ENCODE measurements around the gene TTLL3.

TTLL3 gene

DNA sequence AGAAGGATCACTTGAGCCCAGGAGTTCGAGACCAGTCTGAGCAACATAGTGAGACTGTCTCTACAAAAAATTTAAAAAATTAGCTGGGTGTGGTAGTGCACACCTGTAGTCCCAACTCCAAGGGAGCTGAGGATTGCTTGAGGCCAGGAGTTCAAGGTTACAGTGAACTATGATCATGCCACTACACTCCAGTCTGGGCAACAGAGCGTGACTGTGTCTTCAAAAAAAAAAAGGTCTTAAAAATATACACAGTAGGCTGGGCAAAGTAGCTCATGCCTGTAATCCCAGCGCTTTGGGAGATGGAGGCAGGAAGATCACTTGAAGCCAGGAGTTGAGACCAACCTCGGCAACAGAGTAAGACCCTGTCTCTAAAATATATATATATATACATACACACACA, 29.2 kb upstream of the TTLL3 start:
- DNase-seq (ENCODE audit: low read depth) = no peak

DNA sequence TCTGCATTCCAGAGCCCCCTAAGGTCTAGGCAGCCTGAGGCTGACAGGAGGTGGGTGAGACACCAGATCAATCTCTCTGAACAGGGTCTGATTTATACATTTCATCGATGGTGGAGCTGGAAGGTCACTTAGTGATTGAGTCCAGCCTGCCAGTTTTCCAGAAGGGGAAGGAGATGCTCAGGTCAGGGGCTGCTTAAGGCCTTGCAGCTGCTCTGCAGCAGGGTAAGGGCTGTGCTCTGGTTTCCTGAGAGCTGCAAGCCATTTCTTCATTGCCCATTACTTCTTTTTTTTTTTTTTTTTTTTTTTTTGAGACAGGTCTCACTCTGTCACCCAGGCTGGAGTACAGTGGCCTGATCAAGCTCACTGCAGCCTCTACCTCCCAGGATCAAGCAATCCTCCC, 28.5 kb upstream of the TTLL3 start:
- DNase-seq (ENCODE audit: low read depth) = no peak

DNA sequence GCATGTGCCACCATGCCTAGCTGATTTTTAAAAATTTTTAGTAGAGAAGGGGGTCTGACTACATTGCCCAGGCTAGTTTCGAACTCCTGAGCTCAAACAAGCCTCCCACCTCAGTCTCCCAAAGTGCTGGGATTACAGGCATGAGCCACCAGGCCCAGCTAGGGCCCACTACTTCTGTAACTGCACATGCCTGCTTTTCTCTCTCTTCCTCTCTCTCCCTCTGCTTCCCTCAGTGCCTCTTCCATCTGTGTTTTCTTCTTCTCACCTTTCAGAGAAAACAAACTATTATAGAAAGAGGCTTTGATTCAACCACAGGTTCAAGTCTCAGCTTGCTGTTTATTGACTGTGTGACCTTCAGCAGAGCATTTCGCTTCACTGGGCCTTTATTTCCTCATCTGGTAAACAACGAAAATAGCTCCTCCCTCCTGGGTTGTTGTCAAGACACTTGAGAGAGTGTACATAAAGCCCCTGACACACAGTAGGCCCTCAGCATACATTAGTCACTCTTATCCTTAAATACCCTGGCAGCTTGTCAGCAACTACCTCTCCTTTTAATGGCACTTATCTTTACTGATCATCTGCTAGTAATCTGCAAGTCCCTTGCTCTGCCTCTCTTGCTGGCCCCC, 28.0 kb upstream of the TTLL3 start:
- no peak for DNase-seq (ENCODE audit: low read depth)

DNA sequence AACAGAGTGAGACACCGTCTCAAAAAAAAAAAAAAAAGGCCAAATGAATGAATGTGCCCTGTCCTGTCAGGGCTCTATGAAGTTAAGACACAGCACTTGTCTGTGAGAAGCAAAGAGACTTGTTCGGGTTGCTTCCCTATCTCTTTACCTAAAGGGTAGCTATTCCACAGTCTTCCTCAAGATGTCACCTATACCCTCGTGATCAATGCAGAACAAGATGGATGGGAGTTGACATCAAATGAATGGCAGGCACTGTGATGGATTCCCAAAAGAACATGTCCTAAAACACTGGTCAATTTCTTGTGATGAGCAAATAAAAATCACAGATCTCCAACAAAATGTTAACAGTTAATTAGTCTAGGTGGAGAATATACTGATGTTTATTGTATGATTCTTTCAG, 27.3 kb upstream of the TTLL3 start:
- no peak for DNase-seq (ENCODE audit: low read depth)

DNA sequence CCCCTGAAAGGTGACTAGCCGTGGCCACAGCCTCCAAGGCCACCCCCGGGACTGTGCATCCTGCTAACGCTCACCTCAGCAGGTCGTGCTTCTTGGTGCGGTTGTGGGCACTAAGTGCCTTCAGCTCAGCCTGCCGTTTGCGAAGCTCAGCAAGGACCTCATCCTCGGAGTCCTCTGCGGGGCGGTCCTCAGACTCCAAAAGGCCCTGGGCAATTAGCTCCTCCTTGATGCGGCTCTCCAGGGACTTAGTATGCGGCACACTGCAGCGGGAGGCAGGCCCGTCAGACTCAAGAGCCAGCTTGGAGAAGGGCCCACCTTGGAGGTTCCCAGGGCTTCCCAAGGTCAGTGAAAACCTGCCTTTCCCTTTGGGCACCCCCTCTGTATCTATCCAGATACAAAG, 26.1 kb upstream of the TTLL3 start:
- DNase-seq (ENCODE audit: low read depth) = no peak

DNA sequence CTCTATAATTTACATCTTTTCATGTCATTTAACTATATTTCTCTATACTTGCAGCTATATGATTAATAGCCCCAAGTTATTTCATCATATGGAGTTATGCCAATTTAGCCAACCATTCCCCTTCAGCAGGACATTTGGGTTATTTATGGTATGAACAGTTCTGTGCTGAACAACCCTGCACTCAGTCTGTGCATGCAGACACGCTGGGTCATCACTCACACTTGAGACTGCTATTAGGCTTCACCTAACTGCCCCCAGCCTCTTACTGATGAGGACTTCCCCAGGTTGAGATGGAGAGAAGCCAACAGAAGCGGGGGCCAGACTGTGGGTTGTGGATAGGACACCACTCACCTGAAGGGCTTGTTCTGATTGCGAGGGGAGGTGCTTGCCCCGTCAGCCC, 25.1 kb upstream of the TTLL3 start:
- no peak for DNase-seq (ENCODE audit: low read depth)

DNA sequence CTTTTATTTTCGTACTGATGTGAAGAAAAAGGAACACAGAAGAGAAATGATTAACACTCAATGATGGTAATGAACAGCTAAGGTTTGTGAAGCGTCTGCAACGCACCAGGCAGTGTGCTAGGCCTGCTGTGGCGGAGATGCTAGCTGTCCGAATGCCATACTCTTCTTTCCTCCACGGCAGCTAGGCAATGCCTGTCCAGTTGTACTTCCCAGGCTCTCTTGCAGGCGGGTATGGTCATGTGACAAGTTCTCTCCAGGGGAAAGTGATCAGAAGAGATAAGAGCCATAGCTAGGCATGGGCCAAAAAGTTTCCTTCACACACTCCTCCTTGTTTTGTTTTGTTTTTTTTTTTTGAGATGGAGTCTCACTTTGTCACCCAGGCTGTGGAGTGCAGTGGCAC, 24.5 kb upstream of the TTLL3 start:
- no peak for DNase-seq (ENCODE audit: low read depth)

DNA sequence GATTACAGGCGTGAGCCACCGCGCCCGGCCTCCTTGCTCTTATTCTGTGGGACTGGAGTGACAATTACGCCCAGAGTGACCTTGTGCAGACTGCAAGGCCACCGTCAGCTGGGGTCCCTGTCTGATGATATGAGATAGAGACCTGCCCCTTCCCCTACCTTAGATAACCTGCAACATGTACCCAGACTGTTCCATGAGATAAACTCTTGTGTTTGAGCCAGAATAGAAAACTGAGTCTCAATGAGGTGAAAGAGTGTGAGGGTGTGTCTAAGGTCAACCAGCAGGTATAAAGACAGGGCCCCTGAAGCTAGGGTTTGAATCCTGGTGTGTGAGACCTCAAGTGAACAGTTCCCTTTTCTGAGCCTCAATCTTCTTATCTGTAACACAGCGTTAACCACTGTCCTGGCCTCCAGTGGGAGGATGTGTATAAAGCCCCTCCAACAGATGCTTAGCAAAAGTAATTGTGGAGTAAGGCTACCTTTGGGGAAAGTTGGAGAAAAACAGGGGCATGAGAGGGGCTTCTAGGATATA, 23.8 kb upstream of the TTLL3 start:
- DNase-seq (ENCODE audit: low read depth) = no peak

DNA sequence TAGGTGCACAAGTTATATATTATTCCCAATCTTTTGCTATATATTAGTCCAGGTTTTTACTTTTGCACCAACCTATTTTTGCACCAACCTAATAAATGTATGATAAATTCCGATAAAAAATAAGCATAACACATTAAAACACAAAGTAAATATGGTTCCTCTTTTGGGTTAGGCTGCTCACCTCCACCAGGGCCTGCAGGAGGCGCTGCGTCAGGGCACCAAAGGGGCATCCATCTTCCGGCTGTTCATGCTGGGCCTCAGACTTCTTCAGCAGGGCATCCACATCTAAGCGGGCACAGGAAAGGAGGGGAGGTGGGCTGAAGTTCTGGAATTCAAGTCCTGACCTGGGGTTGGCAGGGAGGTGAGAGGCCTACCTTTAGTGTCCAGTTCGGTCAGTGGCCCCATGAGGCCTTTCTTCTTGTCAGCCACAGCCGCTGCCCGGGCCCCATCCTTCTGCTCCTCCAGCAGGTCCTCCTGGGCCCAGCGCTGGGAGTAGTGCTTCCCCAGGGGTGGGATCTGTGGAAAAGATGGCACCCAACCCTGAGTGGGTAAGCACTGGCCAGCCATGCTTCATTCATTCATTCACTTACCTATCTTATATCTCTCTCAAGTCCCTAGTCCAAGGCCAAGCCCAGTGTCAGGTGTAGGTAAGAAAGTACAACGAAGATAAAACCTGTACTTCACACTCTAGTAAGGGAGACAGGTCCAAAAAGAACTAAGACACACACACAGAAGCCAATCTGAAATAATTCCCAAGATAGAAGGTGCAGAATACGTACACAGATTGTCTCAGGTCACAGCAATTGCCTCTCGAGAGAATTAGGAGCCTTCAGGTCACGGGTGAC, 23.0 kb upstream of the TTLL3 start:
- no peak for DNase-seq (ENCODE audit: low read depth)

DNA sequence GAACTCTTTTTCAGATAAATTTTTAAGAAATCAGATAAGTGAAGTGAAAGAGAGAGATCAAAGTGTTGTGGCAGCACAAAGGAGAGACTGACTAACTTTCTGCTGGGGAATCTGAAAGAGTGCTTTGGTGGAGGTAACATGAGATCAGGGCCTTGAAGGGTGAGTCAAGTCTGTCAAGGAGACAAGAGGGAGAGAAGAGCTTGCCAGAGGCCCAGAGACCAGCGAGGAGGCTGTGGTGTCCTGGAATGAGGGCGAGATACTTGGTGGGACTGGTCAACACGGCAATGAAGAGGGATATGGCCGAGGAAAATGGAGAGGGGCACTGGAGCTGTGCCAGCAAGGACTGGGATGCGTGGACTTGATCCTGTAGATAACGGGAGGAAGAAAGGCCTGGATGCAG, 22.3 kb upstream of the TTLL3 start:
- no peak for DNase-seq (ENCODE audit: low read depth)

DNA sequence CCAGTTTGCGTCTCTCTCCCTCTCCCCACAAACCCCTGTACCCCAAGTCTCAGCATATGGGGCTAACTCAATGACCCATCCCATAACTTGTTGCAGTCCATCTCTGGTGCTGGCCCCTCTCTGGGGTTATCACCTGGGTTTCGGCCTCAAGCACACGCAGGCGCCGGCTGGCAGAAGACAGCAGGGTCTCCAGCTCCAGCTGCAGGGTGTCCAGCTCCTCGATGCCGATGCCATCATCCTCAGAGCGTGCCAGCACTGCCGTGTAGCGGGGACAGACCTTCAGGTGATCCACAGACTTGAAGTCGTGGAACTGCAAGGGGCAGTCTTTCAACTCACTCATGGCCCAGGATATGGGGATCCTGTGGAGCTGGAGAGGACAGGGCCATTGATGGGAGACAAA, 18.9 kb upstream of the TTLL3 start:
- DNase-seq (ENCODE audit: low read depth) = no peak

DNA sequence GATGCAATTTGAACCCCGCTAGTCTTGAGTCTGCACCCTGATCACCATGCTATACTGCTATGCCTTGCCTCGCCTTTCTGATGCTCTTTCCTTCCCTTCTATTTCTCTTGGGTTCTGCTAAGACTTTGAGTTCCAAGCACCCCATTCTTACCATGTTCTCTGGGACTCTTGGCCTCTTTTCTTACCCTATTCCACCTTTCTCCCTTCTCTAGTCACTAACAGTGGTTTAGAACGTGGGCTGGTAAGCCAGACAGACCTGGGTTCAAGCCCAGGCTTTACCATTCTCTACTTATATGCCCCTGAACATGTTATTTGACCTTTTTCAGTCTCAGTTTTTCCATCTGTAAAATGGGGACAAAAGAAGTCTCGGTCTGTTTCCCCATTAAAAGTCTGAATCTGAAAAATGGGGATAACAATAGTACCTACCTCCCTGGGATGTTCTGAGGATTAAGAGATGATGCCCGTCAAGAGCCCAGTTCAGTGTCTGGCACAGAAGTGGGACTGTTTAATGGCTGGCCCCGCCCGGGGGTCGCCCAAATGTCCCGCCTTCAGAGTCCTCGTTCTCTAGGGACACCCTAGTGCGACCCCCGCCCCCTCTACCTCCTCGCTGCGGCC, 18.2 kb upstream of the TTLL3 start:
- no peak for DNase-seq (ENCODE audit: low read depth)

DNA sequence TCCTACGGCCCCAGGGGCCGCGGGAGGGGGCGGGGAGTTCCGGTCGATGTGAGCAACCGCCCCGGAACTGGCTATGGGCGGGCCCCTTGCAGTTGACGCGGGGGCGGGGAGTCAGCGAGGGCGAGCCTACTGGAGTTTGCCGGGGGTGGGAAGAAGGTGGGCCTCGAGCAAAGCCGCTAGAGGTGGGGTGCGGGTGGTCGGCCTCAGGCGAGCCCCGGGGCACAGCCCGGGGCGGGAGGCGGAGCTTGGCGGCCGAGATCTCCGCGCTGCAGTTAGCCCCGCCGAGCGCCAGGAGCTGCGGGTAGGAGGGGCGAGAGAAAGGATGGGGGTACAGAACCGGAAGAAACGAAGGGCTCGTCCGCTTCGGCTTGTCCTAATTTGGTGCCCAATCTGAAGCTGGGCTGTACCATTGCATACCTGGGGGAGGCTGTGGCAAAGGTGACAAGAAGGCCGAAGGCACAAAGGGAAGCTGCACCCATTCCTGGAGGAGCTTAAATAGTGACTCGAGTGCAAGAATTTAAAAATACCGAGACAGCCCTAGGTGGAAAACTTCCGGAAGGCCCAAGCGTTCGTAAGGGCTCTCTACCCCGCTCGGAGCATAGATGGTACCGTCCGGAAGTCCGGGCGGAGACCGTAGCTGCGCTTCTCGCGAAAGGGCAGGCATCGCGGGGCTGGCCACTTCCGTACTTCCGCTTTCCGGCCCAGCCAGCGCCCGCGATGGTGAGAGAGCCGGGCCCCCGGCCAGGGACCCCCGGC, 17.5 kb upstream of the TTLL3 start, which contains the start of the genes ARPC4 and TADA3:
Gene ARPC4, plus strand, starts transcription at position 678 of the 756 bp plus-strand sequence. Its CDS starts 40 bp downstream, at position 718.
Gene TADA3, minus strand, starts transcription at position 69 of the 756 bp plus-strand sequence. CDS start 1,007 bp downstream, outside the sequence.
- peak; percentile 98 for DNase-seq (ENCODE audit: low read depth)

DNA sequence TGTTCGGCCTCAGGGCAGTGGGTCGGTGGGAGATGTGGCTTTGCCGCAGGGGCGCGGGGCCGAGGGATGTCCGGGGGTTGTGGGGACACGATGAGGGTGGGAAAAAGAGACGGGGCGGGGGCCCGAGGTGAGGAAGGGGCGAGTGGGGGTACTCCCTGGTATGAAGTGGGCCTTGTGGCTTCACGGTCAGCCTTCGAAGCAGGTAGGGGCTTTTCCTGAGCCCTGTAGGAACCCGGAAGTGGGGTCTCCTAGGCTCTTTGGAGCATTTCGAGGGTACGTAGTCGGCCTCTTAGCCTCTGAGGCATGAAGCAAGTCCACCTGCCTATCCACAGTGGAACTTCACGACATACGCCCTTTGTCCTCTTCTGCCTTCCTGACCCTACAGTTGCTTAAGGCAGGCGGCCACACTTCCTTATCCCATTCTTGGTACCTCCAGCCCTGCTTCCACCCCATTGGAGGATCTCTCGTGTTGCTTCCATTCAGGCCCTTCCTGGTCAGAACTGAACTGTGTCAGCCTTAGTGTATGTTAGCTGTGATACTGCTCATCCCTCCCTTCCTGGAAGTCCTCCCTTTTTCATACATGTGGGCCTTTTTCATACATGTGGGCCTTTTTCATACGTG, 16.8 kb upstream of the TTLL3 start:
- no peak for DNase-seq (ENCODE audit: low read depth)

DNA sequence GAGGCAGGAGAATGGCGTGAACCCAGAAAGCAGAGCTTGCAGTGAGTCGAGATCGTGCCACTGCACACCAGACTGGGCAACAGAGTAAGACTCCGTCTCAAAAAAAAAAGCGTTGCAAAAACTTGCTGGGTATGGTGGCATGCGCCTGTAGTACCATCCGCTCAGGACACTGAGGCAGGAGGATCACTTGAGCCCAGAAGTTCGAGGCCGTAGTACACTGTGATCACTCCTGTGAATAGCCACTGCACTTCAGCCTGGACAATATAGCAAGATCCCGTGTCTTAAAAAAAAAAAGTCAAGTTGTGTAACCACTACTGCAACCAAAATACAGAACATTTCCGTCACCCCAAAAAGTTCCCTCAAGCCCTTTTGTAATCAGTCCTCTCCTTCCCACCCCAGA, 15.7 kb upstream of the TTLL3 start:
- no peak for DNase-seq (ENCODE audit: low read depth)

DNA sequence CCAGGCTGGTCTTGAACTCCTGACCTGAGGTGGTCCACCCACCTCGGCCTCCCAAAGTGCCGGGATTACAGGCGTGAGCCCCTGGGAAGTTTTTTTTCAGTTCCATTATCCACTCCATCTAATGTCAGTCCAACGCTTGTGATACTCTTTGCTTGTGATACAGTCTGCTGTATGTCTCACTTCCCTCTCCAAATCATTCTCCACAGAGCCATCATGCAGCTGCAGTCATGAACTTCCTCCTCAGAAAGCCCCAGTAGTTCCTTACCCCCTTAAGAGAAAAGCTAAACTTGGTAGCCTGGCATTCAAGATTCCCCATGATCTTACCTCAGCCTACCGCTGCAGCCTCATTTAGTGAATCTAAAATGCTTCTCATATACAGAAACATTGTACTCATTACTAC, 14.9 kb upstream of the TTLL3 start:
- DNase-seq (ENCODE audit: low read depth) = no peak

DNA sequence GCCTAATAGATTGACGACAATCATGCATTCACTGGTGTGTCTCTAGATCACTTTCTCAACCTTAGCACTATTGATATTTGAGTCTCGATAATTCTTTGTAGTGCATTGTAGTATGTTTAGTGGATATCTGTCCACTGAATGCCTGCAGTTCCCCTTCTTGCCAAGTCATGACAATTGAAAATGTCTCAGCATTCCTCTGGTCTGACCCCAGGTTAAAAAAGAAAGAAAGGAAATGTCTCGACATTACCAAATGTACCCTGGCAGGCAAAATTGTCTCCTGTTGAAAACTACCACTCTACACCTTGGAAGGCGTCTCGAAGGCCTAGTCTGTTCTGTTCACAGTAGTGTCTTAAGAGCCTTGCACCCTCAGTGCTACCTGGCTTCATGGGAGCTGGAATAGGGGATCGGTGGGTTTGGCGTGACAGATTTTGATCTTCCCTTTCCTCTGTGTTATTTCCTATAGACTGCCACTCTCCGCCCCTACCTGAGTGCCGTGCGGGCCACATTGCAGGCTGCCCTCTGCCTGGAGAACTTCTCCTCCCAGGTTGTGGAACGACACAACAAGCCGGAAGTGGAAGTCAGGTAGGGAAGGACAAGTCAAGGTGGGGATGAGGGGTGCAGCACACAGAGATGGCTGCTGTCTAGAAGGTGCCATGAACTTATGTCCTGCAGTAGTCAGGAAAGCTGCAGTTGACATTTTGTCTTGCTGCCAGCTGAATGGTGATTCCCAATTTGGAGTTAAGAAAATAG, 12.7 kb upstream of the TTLL3 start:
- no peak for DNase-seq (ENCODE audit: low read depth)

DNA sequence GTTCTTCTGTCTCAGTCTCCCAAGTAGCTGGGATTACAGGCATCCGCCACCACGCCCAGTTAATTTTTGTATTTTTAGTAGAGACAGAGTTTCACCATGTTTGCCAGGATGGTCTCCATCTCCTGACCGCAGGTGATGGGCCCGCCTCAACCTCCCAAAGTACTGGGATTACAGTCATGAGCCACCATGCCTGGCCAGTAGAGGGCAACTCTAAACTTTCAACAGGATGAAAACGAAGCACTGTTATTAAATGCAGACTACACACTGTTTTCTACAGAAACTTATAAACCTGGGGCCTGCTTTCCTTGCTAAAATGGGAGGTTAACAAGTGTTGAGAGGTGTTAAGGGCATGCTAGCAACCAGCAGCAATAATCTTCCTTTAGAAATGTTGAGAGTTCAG, 9.5 kb upstream of the TTLL3 start:
- DNase-seq (ENCODE audit: low read depth) = no peak

DNA sequence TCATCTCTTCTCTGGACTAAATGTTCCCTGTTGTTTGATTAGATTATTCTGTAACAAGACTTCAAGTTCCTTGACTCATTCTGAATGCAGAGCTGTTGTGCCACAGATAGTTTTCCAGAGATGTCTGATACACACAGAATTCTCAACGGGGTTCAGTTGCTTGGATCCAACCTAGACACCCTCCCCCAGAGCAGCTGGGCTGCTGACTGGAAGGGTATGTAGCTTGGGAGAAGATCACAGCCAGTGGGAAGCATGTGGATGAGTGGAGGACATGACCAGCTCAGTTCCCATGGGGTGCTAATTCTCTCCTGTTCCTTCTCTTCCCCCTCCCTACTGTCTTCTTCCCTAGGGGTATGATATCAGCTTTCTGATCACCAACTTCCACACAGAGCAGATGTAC, 6.6 kb upstream of the TTLL3 start:
- no peak for DNase-seq (ENCODE audit: low read depth)

DNA sequence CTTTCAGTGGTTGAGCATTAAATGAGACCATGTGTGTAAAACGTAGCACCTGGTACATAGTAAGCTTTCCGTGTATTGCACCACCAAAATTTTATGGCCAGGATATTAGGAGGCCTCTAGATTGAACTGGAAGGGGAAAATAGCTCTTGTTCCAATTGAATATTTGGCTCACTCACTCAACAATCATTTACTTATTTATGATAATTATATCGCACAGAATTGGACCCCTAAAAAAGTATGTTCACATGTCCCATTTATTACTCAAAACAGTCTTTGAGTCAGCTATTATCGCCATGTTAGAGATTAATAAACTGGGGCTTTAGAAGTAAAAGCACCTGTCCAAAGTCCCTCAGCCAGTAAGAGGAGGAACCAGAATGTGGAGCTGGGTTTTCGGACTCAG, 5.1 kb upstream of the TTLL3 start:
- no peak for DNase-seq (ENCODE audit: low read depth)

DNA sequence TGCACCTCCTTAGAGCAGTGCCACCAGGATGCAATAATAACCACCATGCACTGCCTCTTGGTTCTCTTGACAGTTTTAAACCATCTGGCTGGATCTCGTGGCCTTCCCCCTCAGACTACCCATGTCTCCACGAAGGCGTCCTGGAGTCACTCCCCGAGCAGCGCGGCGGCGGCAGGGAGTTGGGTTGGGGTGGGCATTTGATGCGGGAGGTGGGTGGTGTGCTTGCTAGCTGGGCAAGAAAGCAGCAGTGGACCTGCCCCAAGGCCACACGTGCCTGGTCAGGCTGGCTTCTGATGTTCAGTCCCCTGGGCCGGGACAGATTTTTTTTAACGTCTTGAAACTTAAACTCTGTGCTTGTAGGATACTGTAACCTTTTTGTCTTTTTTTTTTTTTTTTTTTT, 3.9 kb upstream of the TTLL3 start:
- DNase-seq (ENCODE audit: low read depth) = no peak

Data from HS-5 (cell line).